Spleen (tissue), 11 donors: ENCODE results near the gene KCNH5. TPM values are rescaled to one million over a fixed set of nuclear protein-coding genes. Genes with fewer than 3 reads are reported as not detected.

ENCODE experiments used
- DNase-seq: peaks from one replicate; pipeline ENCODE4 v3.0.0-alpha.2; 2020
- H3K27ac ChIP-seq, 8 donors: fragments of 200-600 bp; sonication (generic) in 7 of 8; 1 replicate in 4 of 8; 2 replicates in 4 of 8; pipeline versions ENCODE4 v1.5.0 to v1.8.0; 2016 to 2021; ENCODE audit warnings: inconsistent platforms in 4 of 8, mild to moderate bottlenecking in 4 of 8, moderate library complexity in 1 of 8
- H3K27me3 ChIP-seq, 7 donors: fragments of 200-600 bp; sonication (generic) in 6 of 7; replicated peaks in 1 of 7; 1 replicate in 4 of 7; 2 replicates in 3 of 7; pipeline versions ENCODE4 v1.5.0 to v1.8.0; 2016 to 2021; ENCODE audit warnings: inconsistent platforms in 3 of 7, mild to moderate bottlenecking in 1 of 7
- H3K36me3 ChIP-seq, 6 donors: fragments of 200-600 bp; sonication (generic) in 5 of 6; 1 replicate in 4 of 6; 2 replicates in 2 of 6; pipeline versions ENCODE4 v1.5.0 to v1.8.0; 2016 to 2021; ENCODE audit warnings: inconsistent platforms in 2 of 6
- H3K4me1 ChIP-seq, 6 donors: fragments of 200-600 bp; sonication (generic) in 5 of 6; 1 replicate in 3 of 6; 2 replicates in 3 of 6; pipeline versions ENCODE4 v1.5.0 to v1.8.0; 2016 to 2021; ENCODE audit warnings: inconsistent platforms in 3 of 6
- H3K4me3 ChIP-seq, 8 donors: fragments of 200-600 bp; sonication (generic) in 7 of 8; 1 replicate in 4 of 8; 2 replicates in 4 of 8; pipeline versions ENCODE4 v1.5.0 to v1.8.0; 2016 to 2021; ENCODE audit warnings: inconsistent platforms in 4 of 8, mild to moderate bottlenecking in 4 of 8, moderate library complexity in 2 of 8
- H3K9me3 ChIP-seq, 8 donors: fragments of 200-600 bp; sonication (generic) in 7 of 8; 1 replicate in 4 of 8; 2 replicates in 4 of 8; pipeline versions ENCODE4 v1.5.0 to v1.8.0; 2016 to 2021; ENCODE audit warnings: inconsistent platforms in 4 of 8
- CTCF ChIP-seq, 11 experiments: fragments of 200-600 bp in 7 of 11; fragments of 450-650 bp in 4 of 11; sonication (generic) in 4 of 11; IDR thresholded peaks in 8 of 11; conservative IDR thresholded peaks in 3 of 11; 1 replicate in 7 of 11; 2 replicates in 4 of 11; pipeline versions ENCODE4 v1.4.0 to v1.8.0; 2016 to 2021; ENCODE audit warnings: antibody characterized with exemption in 11 of 11, inconsistent platforms in 4 of 11, mild to moderate bottlenecking in 1 of 11
- POLR2A ChIP-seq, 3 donors: fragments of 450-650 bp; IDR thresholded peaks; one replicate each; pipeline ENCODE4 v1.5.1; 2017; ENCODE audit warnings: antibody characterized with exemption in 3 of 3, mild to moderate bottlenecking in 1 of 3
- POLR2AphosphoS5 ChIP-seq, 3 donors: sonication (generic); formaldehyde crosslinking; IDR thresholded peaks; one replicate each; pipeline ENCODE4 v1.5.1; 2017; ENCODE audit warnings: antibody characterized with exemption in 3 of 3
- WGBS, 5 donors: extraction: QIAGEN DNeasy Blood & Tissue Kit in 3 of 5; methylation state at CpG; one replicate each; pipeline versions ENCODE4 v1.1.5 to v1.1.7; 2013 to 2018; 5-methylcytosine and 5-hydroxymethylcytosine counted together
- intact Hi-C: fragments of 100-400 bp; cut with DNase I; formaldehyde crosslinking; loops from one replicate; pipeline ENCODE4 v1.15.0; 2023; ENCODE audit warnings: low total_unique reads
- polyA plus RNA-seq, 3 donors: library from polyadenylated mRNA; stranded (reverse); fragments of 200-250 nt; gene quantifications; one replicate each; pipeline ENCODE4 v1.2.1, GENCODE V29; 2013
- total RNA-seq, 7 donors: library from RNA; depleted of rRNA in 3 of 7; stranded (reverse); fragments of >200 nt in 3 of 7; fragmentation: NEBNext Ultra II Directional in 4 of 7; extraction: Animal tissue kit (Norgen Biotek cat#: 25700) in 4 of 7; gene quantifications; one replicate each; pipeline versions ENCODE4 v1.1.0 to v1.2.1, GENCODE V29; 2016 to 2021
- donor health status: healthy with polysubstance abuse.
- donor health status: DM: no; HTN: no; CAD: no; lungs with moderate emphysema.
- donor health status: DM: no; HTN: no; CAD: no.
- donor health status: Bipolar disorder and iron deficiency.
- donor health status: healthy.
- donor health status: DM: no; HTN: no; CAD: no.
- donor health status: DM: yes; HTN: yes; CAD: no.

The KCNH5 gene
- total and polyA plus RNA-seq, 10 donors: 0.02 to 0.03 (median 0.03) TPM; not detected in 6

- H3K9me3 ChIP-seq: peaks cover 0 to 9% (median 0%) of the 10 kb centered on the region in 8 donors
- H3K27me3 ChIP-seq: no peaks in the 10 kb centered on the region
- 27 to 76% (median 68%) methylated on average over 2 of the region's 2 CpGs for WGBS, 5 donors
- H3K4me1 ChIP-seq: no peaks in the 10 kb centered on the region
- H3K27ac ChIP-seq: no peak overlapping the region
- no peaks in the 10 kb centered on the region for H3K36me3 ChIP-seq
- intact Hi-C loops: no loop called here
- no peak for TF ChIP-seq POLR2AphosphoS5 (IDR thresholded peaks at IDR 0.05)
- TF ChIP-seq CTCF (IDR thresholded peaks at IDR 0.05 in 8 of 11, conservative IDR thresholded peaks at IDR 0.05 in 3 of 11): no peak
- no peak for TF ChIP-seq POLR2A (IDR thresholded peaks at IDR 0.05)
- no peak for DNase-seq
- no peak overlapping the region for H3K4me3 ChIP-seq
Observed at GRCh38 chr14:62905566-62905965, 139.7 kb downstream of the KCNH5 start.

GRCh38 chr14:62897771-62898170, 147.5 kb downstream of the KCNH5 start:
- no peak for DNase-seq

GRCh38 chr14:62896932-62897456, 148.3 kb downstream of the KCNH5 start:
- no peak for DNase-seq
- WGBS, 5 donors: 67 to 91% (median 85%) methylated on average over 1 of the region's 1 CpG
- intact Hi-C loops: no loop called here
- H3K27me3 ChIP-seq: no peaks in the 10 kb centered on the region
- no peaks in the 10 kb centered on the region for H3K4me1 ChIP-seq
- TF ChIP-seq CTCF (IDR thresholded peaks at IDR 0.05 in 8 of 11, conservative IDR thresholded peaks at IDR 0.05 in 3 of 11) (no peak), POLR2A (IDR thresholded peaks at IDR 0.05) (no peak), POLR2AphosphoS5 (IDR thresholded peaks at IDR 0.05) (no peak)
- no peaks in the 10 kb centered on the region for H3K36me3 ChIP-seq
- H3K9me3 ChIP-seq: peaks cover 0 to 9% (median 0%) of the 10 kb centered on the region in 8 donors
- no peak overlapping the region for H3K4me3 ChIP-seq
- H3K27ac ChIP-seq: no peak overlapping the region

More at GRCh38 chr14:62897771-62898170, 147.5 kb downstream of the KCNH5 start:
- H3K36me3 ChIP-seq: no peaks in the 10 kb centered on the region
- no peak overlapping the region for H3K27ac ChIP-seq
- H3K4me3 ChIP-seq: no peak overlapping the region
- 41 to 68% (median 63%) methylated on average over 2 of the region's 2 CpGs for WGBS, 5 donors
- no peaks in the 10 kb centered on the region for H3K4me1 ChIP-seq
- H3K9me3 ChIP-seq: peaks cover 0 to 9% (median 0%) of the 10 kb centered on the region in 8 donors
- no peaks in the 10 kb centered on the region for H3K27me3 ChIP-seq
- intact Hi-C loops: no loop called here
- TF ChIP-seq CTCF (IDR thresholded peaks at IDR 0.05 in 8 of 11, conservative IDR thresholded peaks at IDR 0.05 in 3 of 11): no peak
- TF ChIP-seq POLR2A (IDR thresholded peaks at IDR 0.05): no peak
- no peak for TF ChIP-seq POLR2AphosphoS5 (IDR thresholded peaks at IDR 0.05)

- Histone ChIP-seq H3K4me1 (no peaks in the 10 kb centered on the region), H3K9me3 (no peaks in the 10 kb centered on the region), H3K4me3 (no peak overlapping the region), H3K27ac (no peak overlapping the region), H3K27me3 (no peaks in the 10 kb centered on the region), H3K36me3 (no peaks in the 10 kb centered on the region)
- no peak for TF ChIP-seq CTCF (IDR thresholded peaks at IDR 0.05 in 8 of 11, conservative IDR thresholded peaks at IDR 0.05 in 3 of 11)
- TF ChIP-seq POLR2AphosphoS5 (IDR thresholded peaks at IDR 0.05): no peak
- no peak for TF ChIP-seq POLR2A (IDR thresholded peaks at IDR 0.05)
- intact Hi-C loops: no loop called here
- no peak for DNase-seq
- 69 to 83% (median 73%) methylated on average over 1 of the region's 1 CpG for WGBS, 5 donors
Observed at GRCh38 chr14:62894736-62895135, 150.5 kb downstream of the KCNH5 start.
